ENCODE results near the gene ITGAE.
A peak's percentile ranks its signal among the peaks of the same experiment; 100 is the strongest.

The ITGAE gene

DNA sequence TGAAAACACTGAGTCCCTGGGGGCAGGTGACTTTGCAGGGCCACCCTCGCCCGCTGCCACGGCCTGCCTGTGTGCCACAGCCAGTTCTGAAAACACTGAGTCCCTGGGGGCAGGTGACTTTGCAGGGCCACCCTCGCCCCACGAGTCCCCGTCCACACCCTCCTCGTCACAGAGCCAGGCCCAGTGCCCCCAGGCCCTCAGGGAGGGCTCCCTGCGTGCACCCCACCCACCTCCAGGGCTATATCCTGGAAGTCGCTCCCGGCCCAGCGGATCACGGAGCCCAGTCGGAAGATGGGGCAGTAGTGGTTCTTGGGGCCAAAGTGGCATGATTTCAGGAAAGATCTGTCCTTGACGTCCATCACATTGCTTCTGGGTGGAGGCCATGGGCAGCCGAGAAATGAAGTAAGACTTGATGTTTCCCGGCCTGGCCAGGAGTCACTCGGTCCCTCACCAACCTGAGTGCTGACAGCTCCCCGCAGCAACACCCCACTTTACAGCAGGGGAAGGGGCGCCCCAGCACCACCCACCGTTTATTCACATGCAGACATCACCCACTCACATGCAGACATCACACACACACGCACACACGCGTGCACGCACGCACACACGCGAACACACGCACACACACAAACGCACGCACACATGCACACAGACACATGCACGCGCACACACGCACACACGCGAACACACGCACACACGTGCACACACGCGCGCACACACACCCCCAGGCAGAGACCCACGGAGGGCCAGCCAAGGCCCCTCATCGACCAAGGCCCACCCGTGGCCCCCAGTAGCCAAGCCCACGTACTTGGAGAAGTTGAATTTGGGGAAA is 111.5 kb downstream of the ITGAE start:
- DNase-seq: no peak

DNA sequence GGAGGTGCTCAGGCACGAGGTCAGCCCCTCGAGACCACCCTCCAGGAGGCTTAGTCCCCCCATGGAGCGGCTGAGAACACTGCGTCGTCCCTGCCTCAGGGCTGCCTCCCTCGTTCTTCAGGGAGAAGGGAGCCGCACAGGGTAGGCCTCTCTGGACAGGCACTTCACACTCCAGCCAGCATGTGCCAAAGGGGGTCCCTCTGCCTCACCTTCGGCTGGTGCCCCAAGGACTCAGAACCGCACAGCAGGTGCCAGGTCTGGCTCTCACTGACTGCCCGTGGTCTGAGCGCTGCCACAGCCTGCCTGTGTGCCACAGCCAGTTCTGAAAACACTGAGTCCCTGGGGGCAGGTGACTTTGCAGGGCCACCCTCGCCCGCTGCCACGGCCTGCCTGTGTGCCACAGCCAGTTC is 112.1 kb downstream of the ITGAE start:
- DNase-seq: no peak

DNA sequence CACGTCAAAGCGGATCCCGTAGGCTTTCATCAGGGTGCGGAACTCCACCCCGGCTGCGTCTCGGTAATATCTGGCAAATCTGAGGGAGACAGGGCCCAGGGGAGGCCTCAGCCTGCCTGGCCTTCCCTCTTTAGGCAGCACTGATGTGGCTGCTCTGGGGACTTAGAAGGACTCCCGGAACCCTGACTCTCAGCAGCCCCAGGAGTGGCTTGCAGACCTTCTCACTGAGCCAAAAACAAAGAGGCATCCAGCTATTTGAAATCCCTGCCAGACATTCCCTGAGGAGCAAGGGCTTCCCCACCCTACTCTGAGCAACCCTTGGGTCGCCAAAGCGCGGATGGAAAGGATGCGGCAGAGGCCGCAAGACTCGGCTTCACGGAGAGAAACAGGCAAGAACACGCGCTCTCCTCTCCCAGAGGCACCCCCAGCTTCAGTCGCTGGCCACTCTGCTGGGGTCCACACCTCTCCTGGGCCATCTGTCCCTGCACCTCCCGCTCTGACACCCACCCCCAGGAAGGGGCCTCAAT is 112.9 kb downstream of the ITGAE start:
- peak; percentile 63 for DNase-seq

DNA sequence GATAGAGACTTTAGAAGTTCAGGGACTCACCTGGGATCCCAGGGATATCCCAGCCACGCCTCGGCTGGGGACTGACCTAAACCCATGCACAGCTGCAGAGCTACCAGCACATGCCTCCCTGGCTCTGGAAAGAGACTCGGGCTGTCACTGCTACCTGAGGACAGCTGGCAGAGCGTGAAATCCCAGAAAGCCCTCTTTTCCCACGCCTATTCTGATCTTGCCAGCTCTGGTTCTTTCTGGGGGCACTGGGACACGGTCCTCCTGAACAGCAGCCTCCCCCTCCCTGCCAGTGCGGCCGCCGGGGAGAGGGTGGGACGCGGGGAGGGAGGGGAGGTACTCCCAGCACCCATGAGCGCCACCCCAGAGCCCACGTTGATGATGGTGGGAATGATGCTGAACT is 115.8 kb downstream of the ITGAE start:
- no peak for DNase-seq

DNA sequence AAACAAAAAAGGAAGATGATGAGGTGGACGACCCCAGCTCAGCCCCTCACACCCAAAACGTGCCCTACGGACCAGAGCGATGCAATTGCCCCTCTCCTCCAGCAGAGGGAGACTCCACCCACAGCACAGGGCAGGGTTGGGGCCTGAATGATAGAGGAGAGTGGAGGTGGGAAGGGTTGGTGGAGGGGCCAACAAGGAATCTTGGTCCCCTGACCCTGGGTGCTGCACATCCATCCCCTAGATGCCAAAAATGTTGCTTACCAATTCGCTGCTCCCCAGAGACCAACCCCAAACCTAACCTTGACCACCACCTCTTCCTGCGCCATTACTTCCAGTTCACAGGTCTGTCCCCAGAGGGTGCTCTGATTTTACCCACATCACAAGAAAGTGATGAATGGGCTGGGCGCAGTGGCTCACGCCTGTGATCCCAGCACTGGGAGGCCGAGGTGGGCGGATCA is 117.9 kb downstream of the ITGAE start:
- DNase-seq: peak; percentile 41

DNA sequence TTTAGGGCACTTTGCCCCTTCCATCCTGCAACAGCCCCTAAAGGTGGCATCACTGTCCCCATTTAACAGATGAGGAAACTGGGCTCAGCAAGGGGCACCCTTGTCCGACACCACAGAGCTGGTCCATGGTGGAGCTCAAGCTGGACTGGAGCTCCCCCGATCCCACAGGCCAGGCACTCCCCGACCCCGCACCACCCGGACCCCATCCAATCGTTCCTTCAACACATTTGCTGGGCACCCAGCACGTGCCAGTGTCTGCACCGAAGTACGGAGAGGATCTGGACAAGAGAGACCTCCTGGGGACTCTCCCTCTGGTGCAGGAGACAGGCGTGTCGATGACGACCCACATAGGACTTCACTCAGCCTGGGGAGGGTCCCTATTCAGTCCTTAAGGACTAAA is 119.0 kb downstream of the ITGAE start:
- no peak for DNase-seq

DNA sequence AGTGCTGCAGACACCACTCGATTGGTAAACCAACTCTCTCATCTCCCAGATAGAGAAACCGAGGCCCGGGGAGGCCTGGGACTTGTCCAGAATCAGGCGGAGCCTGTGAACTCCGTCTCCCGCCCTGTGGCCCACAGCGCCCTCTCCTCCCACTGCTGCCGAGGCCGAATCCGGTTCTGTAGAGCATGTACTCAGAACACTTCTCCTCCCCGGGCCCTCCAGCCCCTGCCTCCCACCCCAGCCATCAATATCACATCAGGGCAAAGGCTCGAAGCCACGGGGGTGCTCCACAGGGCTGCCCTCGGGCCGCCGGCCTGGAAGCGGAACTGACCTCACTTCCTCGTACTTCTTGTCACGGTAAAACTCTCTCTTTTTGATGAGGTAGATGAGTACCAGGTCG is 119.4 kb downstream of the ITGAE start:
- no peak for DNase-seq

DNA sequence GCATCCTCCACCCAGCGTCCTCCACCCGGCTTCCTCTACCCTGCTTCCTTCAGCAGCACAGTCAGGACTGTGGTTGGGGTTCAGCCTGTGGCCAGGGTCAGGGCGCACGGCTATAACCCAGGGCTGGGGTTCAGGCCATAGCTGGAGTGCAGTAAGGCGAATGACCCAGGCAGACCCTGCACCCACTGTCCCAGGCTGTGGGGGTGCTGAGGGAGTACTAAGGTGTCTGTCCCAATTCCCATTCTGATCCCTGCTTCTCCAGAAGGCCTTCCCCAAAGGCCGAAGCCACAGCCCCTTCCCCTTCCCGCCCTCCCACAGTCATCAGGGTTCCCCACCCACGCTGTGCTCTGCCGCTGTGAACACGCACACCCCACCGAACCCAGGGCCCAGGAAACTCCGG is 119.9 kb downstream of the ITGAE start:
- no peak for DNase-seq

DNA sequence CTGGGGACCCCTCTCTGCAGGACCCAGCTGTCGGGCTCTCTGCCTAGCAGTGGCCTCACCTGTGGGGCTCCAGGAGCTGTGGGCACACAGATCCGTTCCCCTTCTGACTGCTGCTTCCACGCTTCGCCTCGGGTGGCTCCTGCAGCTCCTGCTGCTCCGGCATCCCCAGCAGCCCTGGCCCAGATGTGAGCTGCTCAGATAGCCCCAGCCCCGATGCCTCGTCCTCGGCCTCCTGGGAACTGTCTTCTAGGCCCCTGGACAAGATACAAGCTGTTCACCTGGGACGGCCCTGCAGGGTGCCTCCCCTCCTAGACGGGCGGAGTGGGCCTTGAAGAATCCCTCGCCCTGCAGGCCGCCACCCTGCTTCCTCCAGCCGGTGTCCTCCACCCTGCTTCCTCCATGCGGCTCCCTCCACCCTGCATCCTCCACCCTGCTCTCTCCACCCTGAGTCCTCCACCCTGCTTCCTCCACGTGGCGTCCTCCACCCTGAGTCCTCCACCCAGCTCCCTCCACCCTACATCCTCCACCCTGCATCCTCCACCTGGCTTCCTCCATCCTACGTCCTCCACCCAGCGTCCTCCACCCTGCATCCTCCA is 121.4 kb downstream of the ITGAE start:
- DNase-seq: no peak

DNA sequence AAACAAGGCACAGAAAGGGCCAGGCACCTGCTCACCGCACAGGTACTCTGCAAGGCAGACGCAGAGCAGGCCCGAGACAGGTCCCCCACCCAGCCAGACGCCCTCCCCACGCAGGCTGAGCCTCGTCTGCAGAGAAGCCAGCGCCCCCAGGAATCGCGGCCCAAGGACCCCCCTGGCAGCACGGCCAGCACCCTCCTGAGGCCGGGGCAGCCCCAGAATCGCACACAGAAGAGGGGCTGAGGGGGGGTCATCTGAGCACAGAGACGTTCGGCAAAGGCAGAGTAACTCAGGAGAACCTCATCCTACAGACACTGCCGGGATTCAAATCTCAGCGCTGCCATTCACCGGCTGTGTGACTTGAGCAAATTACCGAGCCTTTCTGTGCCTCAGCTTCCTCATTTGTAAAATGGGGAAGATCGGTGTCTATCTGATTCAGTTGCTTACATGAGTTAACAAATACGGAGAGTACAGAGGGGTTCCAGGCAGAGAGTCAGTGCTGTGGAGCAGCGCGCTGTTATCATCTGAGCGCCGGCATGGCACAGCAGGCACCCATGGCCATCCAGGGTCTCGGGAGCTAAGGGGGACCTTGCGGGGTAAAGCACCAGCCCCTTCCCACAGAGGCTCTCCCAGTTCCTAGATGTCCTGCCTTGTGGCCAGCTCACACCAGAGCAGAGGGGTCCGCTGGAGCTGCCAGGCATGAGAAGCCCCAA is 122.0 kb downstream of the ITGAE start:
- DNase-seq: no peak

DNA sequence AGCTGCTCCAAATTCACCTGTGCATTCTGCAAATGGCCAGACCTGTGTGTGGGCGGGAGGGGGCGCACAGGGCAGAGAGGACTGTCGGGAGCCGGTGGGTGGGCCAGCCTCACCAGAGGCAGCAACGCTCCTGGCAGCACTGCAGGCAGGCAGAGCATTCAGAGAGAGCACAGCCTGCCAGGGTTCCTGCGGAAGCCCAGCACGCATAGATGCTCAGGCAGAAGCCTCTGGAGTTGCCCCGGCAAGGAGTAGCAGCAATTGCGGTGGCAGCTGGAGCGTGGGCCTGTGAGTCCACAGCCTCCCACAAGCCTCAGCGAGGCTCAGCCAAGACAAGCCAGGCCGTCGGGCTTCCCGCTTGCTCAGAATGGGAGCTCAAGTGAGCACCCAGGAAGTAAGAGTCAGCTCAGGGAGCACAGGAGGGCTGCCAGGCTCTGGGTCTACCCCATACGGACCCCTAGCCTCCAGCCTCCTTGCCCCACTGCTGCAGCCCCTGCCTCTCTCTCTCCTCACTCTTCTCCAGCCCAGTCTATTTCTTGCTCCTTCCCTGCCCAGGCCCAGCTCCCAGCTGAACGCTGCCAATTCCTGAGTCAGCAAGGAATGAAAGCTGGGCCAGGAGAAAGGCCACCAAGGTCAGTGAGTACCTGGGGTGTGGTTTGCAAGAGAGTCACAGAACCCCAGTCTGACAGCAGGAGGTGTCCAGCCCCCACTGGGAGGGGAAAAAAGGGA is 122.7 kb downstream of the ITGAE start:
- DNase-seq: no peak

DNA sequence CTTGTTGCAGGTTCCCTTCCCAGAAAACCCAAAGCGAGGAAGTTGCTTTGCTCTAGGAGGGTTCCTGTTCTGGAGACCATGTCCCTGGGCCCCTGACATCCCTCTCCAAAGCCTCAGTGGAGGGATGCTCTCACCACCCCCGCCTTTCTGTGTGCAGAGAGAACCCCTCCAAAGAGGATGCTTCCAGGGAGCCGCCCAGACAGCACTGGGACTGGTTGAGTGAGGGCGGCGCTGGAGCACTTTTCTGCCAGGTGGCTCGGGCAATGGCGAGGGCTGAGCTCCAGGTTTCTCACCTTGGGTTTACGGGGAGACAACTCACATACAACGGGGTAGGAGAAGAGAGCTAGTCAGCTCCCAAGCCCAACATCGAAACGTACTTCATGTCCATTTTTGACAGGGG is 125.1 kb downstream of the ITGAE start:
- no peak for DNase-seq

DNA sequence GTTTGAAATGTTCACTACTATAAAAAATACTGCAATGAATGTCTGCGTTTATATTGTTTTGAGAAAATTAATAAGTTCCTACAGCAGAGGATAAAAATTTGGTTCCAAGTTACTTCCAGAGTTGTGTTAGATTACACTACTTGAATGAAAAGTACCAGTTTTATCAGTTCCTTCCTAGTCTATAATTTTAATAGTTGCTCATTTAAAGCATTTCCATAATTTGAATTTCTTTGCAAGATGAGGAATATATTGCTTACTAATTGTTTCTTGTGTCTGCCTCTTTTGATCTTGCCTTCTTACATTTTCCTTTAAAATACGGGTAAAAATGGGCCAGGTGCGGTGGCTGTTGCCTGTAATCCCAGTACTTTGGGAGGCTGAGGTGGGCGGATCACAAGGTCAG is 128.4 kb downstream of the ITGAE start:
- DNase-seq: no peak

DNA sequence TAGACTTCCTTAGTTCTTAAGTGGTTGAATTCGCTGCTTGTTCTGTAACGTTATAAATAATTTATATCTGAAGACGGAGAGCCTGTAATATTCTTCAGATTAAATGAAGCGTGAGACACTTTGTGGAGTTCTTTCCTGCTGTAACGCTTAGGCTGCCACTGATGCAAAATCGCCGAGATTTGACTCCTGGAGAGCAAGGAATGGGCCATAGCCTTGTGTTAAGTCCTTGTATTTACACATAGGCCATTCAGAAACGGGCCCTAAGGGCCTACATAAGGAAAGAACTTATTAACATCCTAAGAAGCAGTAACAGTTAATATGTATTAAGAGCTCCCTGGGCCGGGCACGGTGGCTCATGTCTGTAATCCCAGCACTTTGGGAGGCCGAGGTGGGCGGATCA is 131.4 kb downstream of the ITGAE start:
- DNase-seq: no peak

DNA sequence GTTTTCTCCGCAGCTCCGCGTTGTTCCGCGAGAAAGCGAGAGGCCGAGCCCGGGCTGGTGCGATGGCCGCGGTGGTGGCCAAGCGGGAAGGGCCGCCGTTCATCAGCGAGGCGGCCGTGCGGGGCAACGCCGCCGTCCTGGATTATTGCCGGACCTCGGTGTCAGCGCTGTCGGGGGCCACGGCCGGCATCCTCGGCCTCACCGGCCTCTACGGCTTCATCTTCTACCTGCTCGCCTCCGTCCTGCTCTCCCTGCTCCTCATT is 132.0 kb downstream of the ITGAE start:
- DNase-seq: no peak

DNA sequence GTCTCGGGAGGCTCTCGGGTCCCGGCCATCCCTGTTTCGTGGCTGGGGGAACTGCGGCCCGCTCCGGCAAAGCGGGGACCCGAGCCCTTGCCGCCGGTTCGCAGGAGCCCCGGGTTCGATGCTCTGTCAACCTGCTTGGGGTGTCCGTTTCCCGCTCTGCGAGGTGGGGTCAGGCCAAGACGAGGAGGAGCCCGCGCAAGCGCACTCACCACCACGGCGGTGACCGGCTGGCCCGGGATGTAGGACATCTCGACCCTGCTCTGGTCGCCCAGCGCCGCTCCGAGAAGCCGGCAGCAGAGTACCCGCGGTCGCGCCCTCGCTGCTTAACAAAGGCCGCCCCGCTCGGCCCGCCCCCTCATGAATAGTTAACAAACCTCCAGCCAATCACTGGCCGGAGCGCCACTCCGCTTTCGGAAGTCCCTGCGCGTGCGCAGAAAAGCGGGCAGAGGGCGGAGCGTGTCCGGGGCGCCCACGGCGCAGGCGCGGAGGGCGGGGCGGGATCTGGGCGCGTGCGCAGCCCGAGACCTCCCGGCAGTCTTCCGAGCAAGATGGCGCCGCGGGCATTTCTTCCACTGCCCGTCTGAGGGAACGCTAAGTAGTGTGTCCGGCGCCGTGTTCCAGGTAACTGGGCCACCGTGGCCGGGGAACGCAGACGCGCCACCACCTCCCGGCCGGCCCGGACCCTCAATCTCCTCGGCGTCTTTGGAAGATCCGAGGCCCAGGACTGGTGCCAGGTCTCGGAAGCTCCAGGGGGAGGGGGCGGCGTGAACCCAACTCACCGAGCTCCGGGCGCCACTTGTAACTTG is 132.5 kb downstream of the ITGAE start, which contains the start of the genes EMC6 and TAX1BP3:
Gene EMC6 (plus strand): TSS at position 534 of the 806 bp plus-strand sequence. CDS start 335 bp downstream, outside the sequence.
Gene TAX1BP3 (minus strand): TSS at position 300 of the 806 bp plus-strand sequence. CDS start 52 bp downstream, at position 248.
- DNase-seq: peak; percentile 97

DNA sequence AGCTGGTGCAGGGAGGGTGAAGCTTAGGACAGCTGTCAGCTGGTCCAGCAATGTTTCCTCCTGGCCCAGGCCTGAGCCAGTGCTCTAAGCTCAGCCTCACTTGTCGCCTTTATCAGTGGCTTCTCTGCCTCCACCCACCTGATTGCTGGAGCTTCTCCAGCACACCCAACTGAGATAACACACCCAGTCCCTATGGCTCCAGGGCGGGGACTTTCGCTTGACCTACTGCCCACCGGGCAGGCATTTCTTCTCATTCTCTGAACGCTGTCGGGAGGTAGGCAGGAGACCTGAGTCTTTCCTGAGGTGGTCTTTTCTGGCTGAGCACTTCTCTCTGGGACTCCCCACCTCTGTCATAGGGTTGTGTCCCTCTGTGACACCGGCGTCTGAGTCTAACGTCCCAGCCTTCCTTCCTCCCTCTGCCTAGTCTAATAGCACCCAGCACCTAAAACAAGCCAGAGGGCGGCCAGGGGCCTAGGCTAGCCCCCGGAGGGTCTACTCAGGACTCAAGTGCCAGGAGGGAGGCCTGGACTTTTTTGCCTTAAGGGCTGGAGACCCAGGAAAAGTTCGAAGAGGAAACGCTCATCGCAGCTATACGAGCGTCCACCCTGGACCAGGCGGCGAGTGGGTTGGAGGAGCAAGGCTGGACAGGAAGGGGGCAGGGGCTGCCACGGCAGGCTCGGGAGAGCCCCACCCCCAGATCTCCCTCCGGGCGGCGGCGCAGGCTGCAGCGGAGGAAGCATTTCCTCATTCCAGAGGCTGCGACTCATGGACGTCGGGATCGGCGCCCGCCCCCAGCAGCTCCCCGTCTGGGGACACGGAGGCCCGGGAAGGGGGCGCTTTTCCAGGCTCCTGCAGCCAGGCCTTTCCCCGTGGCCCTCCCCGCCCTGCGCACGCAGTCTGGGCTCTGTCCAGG is 133.4 kb downstream of the ITGAE start:
- DNase-seq: no peak

DNA sequence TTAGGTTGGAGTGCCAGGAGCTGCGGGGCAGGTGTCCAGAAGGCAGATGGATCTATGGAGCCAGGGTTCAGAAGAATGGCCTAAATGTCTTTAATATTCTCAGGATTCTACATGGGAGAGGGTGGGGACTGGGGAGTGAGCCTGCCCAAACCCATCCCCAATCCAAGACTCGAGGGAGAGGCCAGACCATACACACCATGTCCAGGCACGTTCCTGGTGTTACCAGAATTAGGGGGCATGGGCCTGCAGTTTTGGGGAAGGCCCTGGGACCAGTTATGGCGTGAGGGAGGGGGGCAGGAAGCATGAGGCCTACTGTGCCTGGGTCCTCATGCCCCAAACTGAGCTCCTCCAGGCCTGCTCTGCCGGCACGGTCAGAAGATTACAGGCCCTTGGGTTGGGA is 134.5 kb downstream of the ITGAE start:
- DNase-seq: no peak

DNA sequence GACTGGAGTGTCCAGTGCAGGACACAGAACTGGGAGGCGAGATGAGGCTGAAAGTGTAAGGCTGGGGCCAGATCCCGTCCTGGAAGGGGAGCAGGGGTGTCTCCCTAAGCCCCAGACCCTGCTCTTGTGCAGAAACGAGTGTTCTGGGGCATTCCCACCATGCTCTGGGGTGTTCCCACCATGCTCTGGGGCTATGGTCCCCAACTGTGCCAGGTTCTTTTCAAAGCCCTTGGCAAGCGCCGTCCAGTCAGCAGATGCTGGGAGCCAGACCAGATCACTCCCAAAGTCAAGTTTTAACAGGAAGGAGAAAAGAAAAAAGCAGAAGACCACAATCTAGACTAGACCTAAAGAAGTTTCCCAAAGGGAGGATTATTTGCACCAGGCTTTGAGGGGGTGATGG is 135.2 kb downstream of the ITGAE start:
- no peak for DNase-seq

Measured in NCI-H1436 (cell line).